NCI-H146 treated with DMSO at 0.1 percent for 48 hours (cell line): Measurements from ENCODE around the gene LENG9.
"Not testable (repeated sequence)": the region's sequence is repeated elsewhere in the genome, so short reads cannot be mapped to it uniquely, and the experiment has no call there.

Experiments
- DNase-seq: peaks from one replicate; lab custom pipeline; 2025; ENCODE audit not compliant: unreplicated experiment; lab: John Stamatoyannopoulos, UW

LENG9 gene

GRCh38 chr19:54478677-54479266, 15.2 kb upstream of the LENG9 start:
- peak; percentile 8 for DNase-seq

DNA sequence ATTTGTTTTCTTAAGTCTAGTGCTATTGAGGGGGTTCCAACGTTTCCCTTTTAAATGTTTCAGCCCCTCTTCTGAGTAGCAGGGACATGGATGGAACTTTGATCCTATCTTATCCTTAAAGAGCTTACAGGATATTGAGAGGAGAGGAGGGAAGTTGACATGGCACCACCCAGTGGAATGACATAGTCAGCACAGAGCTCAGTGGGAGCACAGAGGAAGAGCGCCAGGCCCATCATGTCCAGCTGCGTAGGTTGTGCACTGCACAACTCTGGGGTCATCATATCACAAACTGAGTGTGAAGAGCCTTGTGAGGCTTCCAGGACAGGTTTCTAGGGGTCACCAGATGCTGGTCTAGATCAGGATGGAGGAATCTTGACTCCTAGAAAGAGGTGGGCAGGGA, 14.1 kb upstream of the LENG9 start:
- DNase-seq = no peak

- DNase-seq = no peak
Observed at GRCh38 chr19:54475706-54476105, 12.1 kb upstream of the LENG9 start.

- DNase-seq = no peak
Observed at GRCh38 chr19:54473892-54474372, 10.4 kb upstream of the LENG9 start.

- no peak for DNase-seq
Observed at GRCh38 chr19:54473071-54473891, 9.7 kb upstream of the LENG9 start, which contains the start of gene CDC42EP5. CDC42EP5 (minus strand) TSS chr19:54473296; CDS start chr19:54465547, 7,749 bp downstream.

- DNase-seq = no peak
Observed at GRCh38 chr19:54470991-54471782, 7.6 kb upstream of the LENG9 start.

DNA sequence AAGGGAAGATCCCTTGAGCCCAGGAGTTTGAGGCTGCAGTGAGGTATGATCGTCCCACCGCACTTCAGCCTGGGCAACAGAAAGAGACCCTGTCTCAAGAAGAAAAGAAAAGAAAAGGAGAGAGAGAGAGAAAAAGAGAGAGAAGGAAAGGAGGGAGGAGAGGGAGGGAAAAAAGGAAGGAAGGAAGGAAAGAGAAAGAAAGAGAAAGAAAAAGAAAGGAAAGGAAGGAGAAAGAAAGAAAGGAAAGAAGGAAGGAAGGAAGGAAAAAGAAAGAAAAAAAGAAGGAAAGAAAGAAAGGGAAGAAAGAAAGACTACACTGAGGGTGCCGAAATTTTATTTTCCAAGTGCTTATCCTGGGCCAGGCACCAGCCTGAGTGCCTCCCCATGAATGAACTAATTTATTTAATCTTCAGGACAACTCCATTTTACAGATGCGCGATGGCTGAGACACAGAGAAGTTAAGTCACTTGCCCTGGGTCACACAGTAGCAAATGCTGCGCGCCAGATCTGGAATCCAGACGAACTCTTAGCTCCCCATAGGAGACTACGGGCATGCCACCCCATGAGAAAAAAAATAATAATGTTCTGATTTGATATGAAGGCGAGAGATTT, 6.8 kb upstream of the LENG9 start:
- no peak for DNase-seq

DNA sequence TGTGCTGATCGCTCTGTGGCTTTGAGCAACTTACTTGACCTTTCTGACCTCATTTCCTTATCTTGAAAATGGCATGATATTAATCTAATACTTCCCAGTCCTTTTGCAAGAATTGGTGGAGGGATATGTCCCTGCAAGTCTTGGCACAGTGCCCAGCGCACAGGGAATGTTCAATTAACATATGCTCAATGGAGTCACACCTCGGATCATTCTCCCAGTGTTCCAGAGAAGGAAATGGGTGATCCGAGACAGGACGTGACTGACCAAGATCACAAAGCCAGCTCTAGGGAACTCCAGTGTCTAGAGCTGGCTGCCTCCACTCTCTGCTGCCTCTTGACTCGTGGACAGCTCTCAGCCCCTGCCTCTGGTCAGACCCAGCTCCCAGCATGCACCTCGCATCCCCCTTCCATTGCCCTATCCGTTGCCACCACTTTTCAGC, 5.9 kb upstream of the LENG9 start:
- no peak for DNase-seq

GRCh38 chr19:54466110-54466480, 2.5 kb upstream of the LENG9 start:
- DNase-seq = not testable (repeated sequence)

DNA sequence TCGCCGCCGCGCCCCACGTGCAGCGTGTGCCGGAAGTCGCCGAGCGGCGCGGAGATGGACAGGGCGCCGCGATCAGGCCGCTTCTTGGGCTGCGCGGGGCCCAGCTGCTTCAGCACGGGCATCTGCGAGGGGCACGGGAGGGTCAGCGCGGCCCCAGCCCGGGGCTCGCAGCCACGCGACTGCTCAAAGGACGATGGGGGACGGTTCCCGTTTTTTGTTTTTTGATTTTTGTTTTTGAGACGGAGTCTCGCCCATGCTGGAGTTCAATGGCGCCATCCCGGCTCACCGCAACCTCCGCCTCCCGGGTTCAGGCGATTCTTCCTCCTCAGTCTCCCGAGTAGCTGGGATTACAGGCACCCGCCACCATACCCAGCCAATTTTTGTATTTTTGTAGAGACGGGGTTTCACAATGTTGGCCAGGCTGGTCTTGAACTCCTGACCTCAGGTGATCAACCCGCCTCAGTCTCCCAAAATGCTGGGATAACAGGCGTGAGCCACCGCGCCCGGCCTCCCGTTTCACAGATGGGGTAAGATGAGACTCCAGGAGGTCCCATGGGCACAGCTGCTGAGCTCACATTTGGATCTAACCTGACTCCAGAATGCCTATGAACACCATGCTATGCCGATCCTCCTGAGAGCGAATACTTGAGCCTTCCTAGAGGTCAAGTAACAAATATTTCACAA, 2.0 kb upstream of the LENG9 start:
- no peak for DNase-seq

- peak; percentile 72 for DNase-seq
Observed at GRCh38 chr19:54464630-54465425, 1.2 kb upstream of the LENG9 start.

- peak; percentile 70 for DNase-seq
Observed at GRCh38 chr19:54464044-54464629, 559 bp upstream of the LENG9 start.

GRCh38 chr19:54462655-54463530, 685 bp downstream of the LENG9 start:
- DNase-seq = no peak

DNA sequence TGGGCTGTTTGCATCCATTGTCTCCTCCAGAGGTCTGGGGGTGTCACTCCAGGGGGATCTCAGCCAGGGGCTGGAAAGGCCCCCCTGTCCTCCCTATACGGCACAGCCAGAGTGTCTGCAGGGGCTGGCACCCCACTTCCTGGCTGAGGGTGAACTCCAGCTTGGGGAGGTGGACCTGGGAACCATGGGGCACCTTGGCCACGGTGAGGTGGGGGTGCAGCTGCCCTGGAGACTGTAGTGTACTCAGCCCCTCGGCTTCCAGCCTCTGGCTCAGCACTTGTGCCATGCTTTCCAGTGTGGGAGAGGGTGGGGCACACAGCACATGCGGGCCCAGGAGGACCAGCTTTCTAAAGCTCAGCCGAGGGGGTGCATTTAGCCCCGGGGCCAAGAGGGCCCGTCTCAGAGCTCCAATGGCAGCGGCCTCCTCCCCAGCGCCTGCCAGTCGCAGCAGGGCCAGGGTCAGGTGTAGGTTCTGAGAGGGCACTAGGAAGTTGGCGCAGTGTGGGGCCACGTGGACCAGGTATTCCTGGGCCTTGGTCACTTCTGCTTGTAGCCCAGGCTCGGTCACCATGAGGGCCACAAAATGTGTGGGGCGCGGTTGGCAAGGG, 1.4 kb downstream of the LENG9 start:
- DNase-seq = no peak

- no peak for DNase-seq
Observed at GRCh38 chr19:54461613-54462012, 2.0 kb downstream of the LENG9 start.

GRCh38 chr19:54461210-54461609, 2.4 kb downstream of the LENG9 start:
- DNase-seq = no peak

- no peak for DNase-seq
Observed at GRCh38 chr19:54460230-54461005, 3.2 kb downstream of the LENG9 start.
